CD4-positive, alpha-beta T cell treated with Interleukin-6 for 4 hours (primary cell): ENCODE measurements around the gene PCDHGA10.
"Not testable (repeated sequence)": the region's sequence is repeated elsewhere in the genome, so short reads cannot be mapped to it uniquely, and the experiment has no call there.

Experiments used
- DNase-seq: peaks from one replicate; pipeline ENCODE4 v3.0.0-alpha.2; 2020; ENCODE audit warnings: mixed read lengths

The PCDHGA10 gene

GRCh38 chr5:141393267-141393666 lies 19.5 kb upstream of the PCDHGA10 start:
- no peak for DNase-seq

GRCh38 chr5:141394401-141395187 lies 18.2 kb upstream of the PCDHGA10 start:
- DNase-seq: not testable (repeated sequence)

GRCh38 chr5:141397756-141398551 lies 14.8 kb upstream of the PCDHGA10 start, which contains the start of gene PCDHGB5:
Gene PCDHGB5, plus strand, starts transcription at chr5:141397947. Its CDS starts 181 bp downstream, at chr5:141398128.
- DNase-seq: peak; percentile 46

GRCh38 chr5:141398608-141399007 lies 14.2 kb upstream of the PCDHGA10 start:
- no peak for DNase-seq

GRCh38 chr5:141399555-141400258 lies 13.1 kb upstream of the PCDHGA10 start:
- DNase-seq: no peak

- DNase-seq: no peak
These were observed 10.1 kb upstream of the PCDHGA10 start, which contains the start of gene PCDHGA9 for GRCh38 chr5:141402553-141403243. Gene PCDHGA9, plus strand, starts transcription at chr5:141402778. Its CDS starts 175 bp downstream, at chr5:141402953.

GRCh38 chr5:141403387-141403786 lies 9.4 kb upstream of the PCDHGA10 start:
- no peak for DNase-seq

GRCh38 chr5:141407790-141408505 lies 4.8 kb upstream of the PCDHGA10 start, which contains the start of gene PCDHGB6:
Gene PCDHGB6, plus strand, starts transcription at chr5:141408021. Its CDS starts 182 bp downstream, at chr5:141408203.
- peak; percentile 40 for DNase-seq

GRCh38 chr5:141409598-141410306 lies 3.0 kb upstream of the PCDHGA10 start:
- no peak for DNase-seq

GRCh38 chr5:141411575-141411974 lies 1.2 kb upstream of the PCDHGA10 start:
- DNase-seq: no peak

- no peak for DNase-seq
These were observed 818 bp downstream of the PCDHGA10 start for GRCh38 chr5:141413540-141414069.

GRCh38 chr5:141414548-141415274 lies 1.9 kb downstream of the PCDHGA10 start:
- DNase-seq: not testable (repeated sequence)

- DNase-seq: not testable (repeated sequence)
These were observed 2.5 kb downstream of the PCDHGA10 start for GRCh38 chr5:141415275-141415618.

GRCh38 chr5:141417494-141418172 lies 4.8 kb downstream of the PCDHGA10 start, which contains the start of gene PCDHGB7:
Gene PCDHGB7, plus strand, starts transcription at chr5:141417677. Its CDS starts 183 bp downstream, at chr5:141417860.
- DNase-seq: peak; percentile 47

GRCh38 chr5:141419074-141419880 lies 6.5 kb downstream of the PCDHGA10 start:
- DNase-seq: no peak

GRCh38 chr5:141420855-141421488 lies 8.2 kb downstream of the PCDHGA10 start, which contains the start of gene PCDHGA11:
Gene PCDHGA11, plus strand, starts transcription at chr5:141421051. Its CDS starts 177 bp downstream, at chr5:141421228.
- peak; percentile 49 for DNase-seq

GRCh38 chr5:141421489-141421855 lies 8.7 kb downstream of the PCDHGA10 start:
- no peak for DNase-seq
